DOHH2 (cell line): ENCODE measurements around the gene IPO11.

ENCODE experiments used
- EZH2phosphoT487 ChIP-seq: fragments of 200-600 bp; sonication (generic); IDR thresholded peaks from 2 replicates; pipeline ENCODE4 v1.6.1; 2017; ENCODE audit warnings: borderline replicate concordance, mild to moderate bottlenecking, antibody characterized with exemption, low read length, moderate library complexity, mixed read lengths
- TF ChIP-seq, protein P1 (sequence below): fragments of 200-600 bp; sonication (generic); IDR thresholded peaks from one replicate; pipeline ENCODE4 v1.5.1; 2014; ENCODE audit warnings: antibody characterized with exemption, mild to moderate bottlenecking, low read depth, low read length; ENCODE audit not compliant: poor library complexity, severe bottlenecking

DNA sequence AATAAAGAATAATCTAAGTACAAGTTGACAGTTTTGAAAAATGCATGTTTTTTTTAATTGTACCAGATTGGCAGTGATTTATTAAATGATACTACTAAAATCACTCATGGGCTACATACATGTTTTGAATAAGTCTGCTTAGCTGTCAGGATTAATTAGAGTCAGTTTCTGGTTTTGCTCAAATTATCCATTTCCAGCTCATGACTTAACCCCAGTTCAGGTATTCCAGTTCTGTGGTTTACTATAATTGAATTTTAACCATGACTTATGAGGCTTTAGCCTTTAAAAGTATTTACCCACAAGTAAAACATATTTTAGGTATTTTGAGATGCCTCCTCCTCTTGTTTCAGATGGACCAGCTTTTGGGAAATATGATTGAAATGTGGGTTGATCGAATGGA, 148.2 kb downstream of the IPO11 start:
- TF ChIP-seq, protein P1, sequence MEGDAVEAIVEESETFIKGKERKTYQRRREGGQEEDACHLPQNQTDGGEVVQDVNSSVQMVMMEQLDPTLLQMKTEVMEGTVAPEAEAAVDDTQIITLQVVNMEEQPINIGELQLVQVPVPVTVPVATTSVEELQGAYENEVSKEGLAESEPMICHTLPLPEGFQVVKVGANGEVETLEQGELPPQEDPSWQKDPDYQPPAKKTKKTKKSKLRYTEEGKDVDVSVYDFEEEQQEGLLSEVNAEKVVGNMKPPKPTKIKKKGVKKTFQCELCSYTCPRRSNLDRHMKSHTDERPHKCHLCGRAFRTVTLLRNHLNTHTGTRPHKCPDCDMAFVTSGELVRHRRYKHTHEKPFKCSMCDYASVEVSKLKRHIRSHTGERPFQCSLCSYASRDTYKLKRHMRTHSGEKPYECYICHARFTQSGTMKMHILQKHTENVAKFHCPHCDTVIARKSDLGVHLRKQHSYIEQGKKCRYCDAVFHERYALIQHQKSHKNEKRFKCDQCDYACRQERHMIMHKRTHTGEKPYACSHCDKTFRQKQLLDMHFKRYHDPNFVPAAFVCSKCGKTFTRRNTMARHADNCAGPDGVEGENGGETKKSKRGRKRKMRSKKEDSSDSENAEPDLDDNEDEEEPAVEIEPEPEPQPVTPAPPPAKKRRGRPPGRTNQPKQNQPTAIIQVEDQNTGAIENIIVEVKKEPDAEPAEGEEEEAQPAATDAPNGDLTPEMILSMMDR: no peak
- no peak for TF ChIP-seq EZH2phosphoT487
